Measurements from ENCODE around the gene ZNF487. TPM values are rescaled to one million over a fixed set of nuclear protein-coding genes. Genes with fewer than 3 reads are reported as not detected.
A peak's percentile ranks its signal among the peaks of the same experiment; 100 is the strongest.

The ZNF487 gene
- total and polyA plus RNA-seq, 4 donors, result 5.2 to 9.4 (median 7.9) TPM

DNA sequence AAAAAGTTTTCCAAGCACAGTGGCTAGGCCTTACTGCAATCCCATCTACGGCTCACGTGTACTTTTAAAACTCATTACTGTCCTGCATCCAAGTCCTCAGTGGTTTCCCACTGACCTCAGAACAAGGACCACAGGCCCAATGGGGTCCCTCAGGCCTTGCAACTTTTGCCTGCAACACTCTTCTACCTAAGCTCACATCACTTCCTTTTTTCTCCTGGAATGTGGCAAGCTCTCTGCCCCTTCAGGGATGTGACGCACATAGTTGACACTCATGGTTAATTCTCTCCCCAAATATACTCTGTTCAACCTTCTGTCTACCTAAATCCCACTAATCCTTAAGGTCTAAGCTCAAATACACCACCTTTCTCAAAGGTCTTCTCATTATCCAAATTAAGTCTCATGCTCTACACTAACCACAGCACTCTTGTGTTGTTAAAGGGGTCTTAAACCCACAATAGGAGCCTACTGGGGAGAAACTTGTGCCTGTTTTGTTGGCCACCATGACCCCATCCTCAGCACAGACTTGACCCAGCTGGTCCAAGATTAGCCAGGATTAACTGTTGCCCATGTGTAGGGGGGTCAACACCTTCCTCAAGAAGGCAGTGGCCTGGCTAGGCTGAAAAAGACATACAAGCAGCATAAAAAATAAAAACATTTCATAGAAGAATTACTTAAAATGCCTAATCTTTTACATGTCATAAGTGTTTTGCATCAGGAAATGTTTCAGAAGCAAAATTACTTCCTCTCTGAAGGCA, 43.1 kb upstream of the ZNF487 start:
- DNase-seq, result peak in 1 of 2 donors; percentile 3
- Histone ChIP-seq H3K36me3 (ENCODE audit: control insufficient read depth in 1 of 2, insufficient read depth in 2 of 2, low read length in 1 of 2) (peaks cover 5 to 16% of the 10 kb centered on the region in 2 donors), H3K27me3 (ENCODE audit: control insufficient read depth in 1 of 2, insufficient read depth in 2 of 2, low read length in 1 of 2) (no peaks in the 10 kb centered on the region), H3K9me3 (ENCODE audit: control insufficient read depth, low read length) (no peaks in the 10 kb centered on the region), H3K4me1 (ENCODE audit: control insufficient read depth in 1 of 2, insufficient read depth in 2 of 2, low read length in 2 of 2) (no peaks in the 10 kb centered on the region), H3K27ac (ENCODE audit: low read depth in 1 of 2, low read length in 2 of 2) (no peak overlapping the region), H3K4me3 (ENCODE audit: low read length in 2 of 2) (no peak overlapping the region)
- no peak for ATAC-seq (ENCODE audit: low FRiP score)
- WGBS, 2 donors, result 77 to 84% methylated on average over 3 of the region's 3 CpGs
- intact Hi-C loops (cut with DNase I), result no loop called here

GRCh38 chr10:43394868-43395267, 42.0 kb upstream of the ZNF487 start:
- ATAC-seq (ENCODE audit: low FRiP score), result no peak
- WGBS, 2 donors, result 89% methylated on average over 6 of the region's 6 CpGs
- peaks cover 5 to 15% of the 10 kb centered on the region in 2 donors for H3K36me3 ChIP-seq (ENCODE audit: control insufficient read depth in 1 of 2, insufficient read depth in 2 of 2, low read length in 1 of 2)
- no peaks in the 10 kb centered on the region for H3K4me1 ChIP-seq (ENCODE audit: control insufficient read depth in 1 of 2, insufficient read depth in 2 of 2, low read length in 2 of 2)
- no peaks in the 10 kb centered on the region for H3K27me3 ChIP-seq (ENCODE audit: control insufficient read depth in 1 of 2, insufficient read depth in 2 of 2, low read length in 1 of 2)
- DNase-seq, result peak in 1 of 2 donors; percentile 44
- no peaks in the 10 kb centered on the region for H3K9me3 ChIP-seq (ENCODE audit: control insufficient read depth, low read length)
- intact Hi-C loops (cut with DNase I), result loop anchor here in 1 of 2 donors (5.0 kb wide), 1 partner anchor 42 kb away; the partner anchor contains the start of gene ZNF487
- H3K27ac ChIP-seq (ENCODE audit: low read depth in 1 of 2, low read length in 2 of 2), result no peak overlapping the region
- no peak overlapping the region for H3K4me3 ChIP-seq (ENCODE audit: low read length in 2 of 2)

- H3K27ac ChIP-seq (ENCODE audit: low read depth in 1 of 2, low read length in 2 of 2), result no peak overlapping the region
- intact Hi-C loops (cut with DNase I), result loop anchor here in 1 of 2 donors (5.0 kb wide), 1 partner anchor 42 kb away; the partner anchor contains the start of gene ZNF487
- no peaks in the 10 kb centered on the region for H3K27me3 ChIP-seq (ENCODE audit: control insufficient read depth in 1 of 2, insufficient read depth in 2 of 2, low read length in 1 of 2)
- 20 to 23% methylated on average over 18 of the region's 18 CpGs for WGBS, 2 donors
- H3K4me1 ChIP-seq (ENCODE audit: control insufficient read depth in 1 of 2, insufficient read depth in 2 of 2, low read length in 2 of 2), result no peaks in the 10 kb centered on the region
- no peaks in the 10 kb centered on the region for H3K9me3 ChIP-seq (ENCODE audit: control insufficient read depth, low read length)
- no peak for ATAC-seq (ENCODE audit: low FRiP score)
- H3K4me3 ChIP-seq (ENCODE audit: low read length in 2 of 2), result peak overlapping the region in 1 of 2 donors; percentile 78
- peak in 1 of 2 donors; percentile 52 for DNase-seq
- H3K36me3 ChIP-seq (ENCODE audit: control insufficient read depth in 1 of 2, insufficient read depth in 2 of 2, low read length in 1 of 2), result peaks cover 5 to 11% of the 10 kb centered on the region in 2 donors
Observed at GRCh38 chr10:43395571-43396060, 41.3 kb upstream of the ZNF487 start.

DNA sequence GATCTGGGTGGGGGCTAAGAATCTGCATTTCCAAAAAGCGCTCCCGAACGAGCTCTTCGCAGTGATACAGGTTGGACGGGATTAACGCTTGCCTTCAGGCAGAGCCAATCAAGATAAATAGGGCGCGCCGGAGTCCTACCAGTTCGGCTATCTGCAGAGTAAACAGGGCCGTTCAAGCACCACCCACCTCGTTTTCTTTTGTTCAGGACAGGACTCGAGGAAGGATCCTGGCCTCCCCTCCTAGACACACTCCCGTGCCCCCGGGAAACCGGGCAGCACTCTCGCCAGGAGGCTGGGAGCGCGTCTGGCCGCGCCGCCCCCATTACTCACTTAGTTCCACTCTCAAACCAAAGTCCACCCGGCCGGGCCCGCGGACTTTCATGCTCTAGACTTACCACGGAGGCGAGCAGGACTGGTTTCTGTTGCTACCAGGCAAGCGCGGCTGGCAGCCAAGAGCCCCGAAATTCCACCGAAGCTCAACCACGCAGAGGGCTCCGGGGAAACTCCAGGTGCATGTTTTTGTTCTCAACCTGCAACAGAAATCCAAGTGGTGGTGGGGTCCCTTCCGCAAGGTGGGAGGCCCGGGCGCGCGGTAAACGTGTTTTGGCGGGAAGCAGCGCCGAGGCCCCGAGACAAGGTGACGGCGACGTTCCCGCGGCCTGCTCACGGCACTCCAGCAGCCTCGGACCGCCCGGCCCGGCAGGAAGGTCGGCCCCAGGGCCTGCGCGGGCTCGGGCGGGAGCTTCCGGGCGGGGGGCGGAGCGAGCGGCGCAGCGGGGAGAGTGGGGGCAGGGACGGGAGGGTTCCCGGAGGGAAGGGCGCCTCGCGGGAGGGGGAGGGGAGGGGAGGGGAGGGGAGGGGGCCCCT, 40.6 kb upstream of the ZNF487 start:
- Histone ChIP-seq H3K4me3 (ENCODE audit: low read length in 2 of 2) (peak overlapping the region; percentile 78 to 90), H3K9me3 (ENCODE audit: control insufficient read depth, low read length) (no peaks in the 10 kb centered on the region), H3K36me3 (ENCODE audit: control insufficient read depth in 1 of 2, insufficient read depth in 2 of 2, low read length in 1 of 2) (peaks cover 5 to 11% of the 10 kb centered on the region in 2 donors), H3K4me1 (ENCODE audit: control insufficient read depth in 1 of 2, insufficient read depth in 2 of 2, low read length in 2 of 2) (no peaks in the 10 kb centered on the region), H3K27me3 (ENCODE audit: control insufficient read depth in 1 of 2, insufficient read depth in 2 of 2, low read length in 1 of 2) (no peaks in the 10 kb centered on the region), H3K27ac (ENCODE audit: low read depth in 1 of 2, low read length in 2 of 2) (peak overlapping the region; percentile 34 to 97)
- intact Hi-C loops (cut with DNase I), result loop anchor here in 1 of 2 donors (5.0 kb wide), 1 partner anchor 41 kb away; the partner anchor contains the start of gene ZNF487
- WGBS, 2 donors, result 1 to 2% methylated on average over 55 to 71 of the region's 71 CpGs
- peak; percentile 95 for ATAC-seq (ENCODE audit: low FRiP score)
- DNase-seq, result peak; percentile 90 to 93

GRCh38 chr10:43396928-43397624, 39.8 kb upstream of the ZNF487 start:
- H3K27me3 ChIP-seq (ENCODE audit: control insufficient read depth in 1 of 2, insufficient read depth in 2 of 2, low read length in 1 of 2), result no peaks in the 10 kb centered on the region
- H3K4me1 ChIP-seq (ENCODE audit: control insufficient read depth in 1 of 2, insufficient read depth in 2 of 2, low read length in 2 of 2), result no peaks in the 10 kb centered on the region
- intact Hi-C loops (cut with DNase I), result loop anchor here in 1 of 2 donors (5.0 kb wide), 1 partner anchor 40 kb away; the partner anchor contains the start of gene ZNF487
- H3K4me3 ChIP-seq (ENCODE audit: low read length in 2 of 2), result peak overlapping the region; percentile 78 to 90
- peak overlapping the region; percentile 90 to 97 for H3K27ac ChIP-seq (ENCODE audit: low read depth in 1 of 2, low read length in 2 of 2)
- WGBS, 2 donors, result 0 to 1% methylated on average over 44 to 70 of the region's 70 CpGs
- DNase-seq (peak; percentile 93 to 94), ATAC-seq (ENCODE audit: low FRiP score) (peak; percentile 92)
- no peaks in the 10 kb centered on the region for H3K9me3 ChIP-seq (ENCODE audit: control insufficient read depth, low read length)
- H3K36me3 ChIP-seq (ENCODE audit: control insufficient read depth in 1 of 2, insufficient read depth in 2 of 2, low read length in 1 of 2), result peaks cover 2 to 11% of the 10 kb centered on the region in 2 donors

GRCh38 chr10:43398939-43399319, 38.0 kb upstream of the ZNF487 start:
- ATAC-seq (ENCODE audit: low FRiP score), result no peak
- Histone ChIP-seq H3K4me1 (ENCODE audit: control insufficient read depth in 1 of 2, insufficient read depth in 2 of 2, low read length in 2 of 2) (no peaks in the 10 kb centered on the region), H3K9me3 (ENCODE audit: control insufficient read depth, low read length) (no peaks in the 10 kb centered on the region), H3K4me3 (ENCODE audit: low read length in 2 of 2) (no peak overlapping the region), H3K27ac (ENCODE audit: low read depth in 1 of 2, low read length in 2 of 2) (no peak overlapping the region), H3K36me3 (ENCODE audit: control insufficient read depth in 1 of 2, insufficient read depth in 2 of 2, low read length in 1 of 2) (peaks cover 0 to 3% of the 10 kb centered on the region in 2 donors), H3K27me3 (ENCODE audit: control insufficient read depth in 1 of 2, insufficient read depth in 2 of 2, low read length in 1 of 2) (no peaks in the 10 kb centered on the region)
- intact Hi-C loops (cut with DNase I), result loop anchor here in 1 of 2 donors (5.0 kb wide), 1 partner anchor 38 kb away; the partner anchor contains the start of gene ZNF487
- WGBS, 2 donors, result 65 to 72% methylated on average over 2 of the region's 2 CpGs
- DNase-seq, result no peak

GRCh38 chr10:43399320-43400310, 37.3 kb upstream of the ZNF487 start:
- Histone ChIP-seq H3K27ac (ENCODE audit: low read depth in 1 of 2, low read length in 2 of 2) (no peak overlapping the region), H3K4me1 (ENCODE audit: control insufficient read depth in 1 of 2, insufficient read depth in 2 of 2, low read length in 2 of 2) (no peaks in the 10 kb centered on the region), H3K36me3 (ENCODE audit: control insufficient read depth in 1 of 2, insufficient read depth in 2 of 2, low read length in 1 of 2) (no peaks in the 10 kb centered on the region), H3K27me3 (ENCODE audit: control insufficient read depth in 1 of 2, insufficient read depth in 2 of 2, low read length in 1 of 2) (no peaks in the 10 kb centered on the region), H3K9me3 (ENCODE audit: control insufficient read depth, low read length) (no peaks in the 10 kb centered on the region), H3K4me3 (ENCODE audit: low read length in 2 of 2) (no peak overlapping the region)
- intact Hi-C loops (cut with DNase I), result loop anchor here in 1 of 2 donors (5.0 kb wide), 1 partner anchor 38 kb away; the partner anchor contains the start of gene ZNF487
- 88% methylated on average over 5 of the region's 5 CpGs for WGBS, 2 donors
- no peak for ATAC-seq (ENCODE audit: low FRiP score)
- DNase-seq, result no peak
